Subcutaneous adipose tissue (tissue), 4 donors: ENCODE data around the gene AP1S1. TPM values are rescaled to one million over a fixed set of nuclear protein-coding genes. Genes with fewer than 3 reads are reported as not detected.

Experiments used
- CTCF ChIP-seq: fragments of 450-650 bp; IDR thresholded peaks from one replicate; pipeline ENCODE4 v1.5.1; 2016; ENCODE audit warnings: low read depth, mild to moderate bottlenecking, control low read depth, antibody characterized with exemption, moderate library complexity
- total RNA-seq, 4 donors: library from RNA; depleted of rRNA; stranded (reverse); fragments of >200 nt; gene quantifications; one replicate each; pipeline ENCODE4 v1.1.0, GENCODE V29; 2016

AP1S1 gene
- 10 to 100 TPM in 3 of 4 donors, 1 to 10 TPM in 1; 7.7 to 42.2 (median 23.8) TPM for total RNA-seq

DNA sequence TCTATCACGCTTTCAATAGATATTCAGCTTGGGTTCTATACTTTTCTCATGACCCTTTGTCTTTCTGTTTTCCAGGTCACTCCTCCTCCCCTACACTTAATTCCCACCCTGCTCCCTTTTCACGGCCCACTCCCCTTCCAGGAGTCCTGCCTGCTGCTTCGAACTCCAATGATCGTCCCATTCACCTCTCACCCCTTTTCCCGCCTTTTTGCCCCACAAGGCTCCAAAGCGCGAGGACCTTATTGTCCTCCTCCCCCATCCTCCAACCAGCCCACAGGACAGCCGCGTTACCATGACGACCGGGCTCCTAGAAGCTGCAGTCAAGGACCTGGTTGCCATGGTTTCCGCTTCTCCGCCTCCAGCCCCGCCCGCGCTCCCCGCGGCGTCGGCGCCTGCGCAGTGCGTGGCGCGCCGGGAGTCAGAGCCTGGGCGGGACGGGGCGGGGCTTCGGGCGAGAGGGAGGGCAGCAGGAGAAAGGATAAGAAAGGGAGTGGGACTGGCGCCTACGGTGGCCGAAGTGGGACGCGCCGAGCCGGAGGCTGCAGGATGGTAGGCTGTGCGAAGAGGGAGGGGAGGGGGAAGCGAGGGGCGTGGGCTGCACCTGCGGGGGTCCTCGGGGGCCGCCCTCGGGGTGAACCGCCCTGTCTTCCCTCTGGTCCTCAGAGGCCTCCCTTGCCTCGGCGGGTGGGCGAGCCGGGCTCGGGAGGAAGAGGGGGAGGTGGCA is at the start of gene AP1S1:
Gene AP1S1, plus strand, starts transcription at position 508 of the 724 bp plus-strand sequence. Its CDS starts 39 bp downstream, at position 547.
- TF ChIP-seq CTCF: no peak

- no peak for TF ChIP-seq CTCF
Observed at GRCh38 chr7:101104799-101105198, 49.5 kb upstream of the AP1S1 start.

DNA sequence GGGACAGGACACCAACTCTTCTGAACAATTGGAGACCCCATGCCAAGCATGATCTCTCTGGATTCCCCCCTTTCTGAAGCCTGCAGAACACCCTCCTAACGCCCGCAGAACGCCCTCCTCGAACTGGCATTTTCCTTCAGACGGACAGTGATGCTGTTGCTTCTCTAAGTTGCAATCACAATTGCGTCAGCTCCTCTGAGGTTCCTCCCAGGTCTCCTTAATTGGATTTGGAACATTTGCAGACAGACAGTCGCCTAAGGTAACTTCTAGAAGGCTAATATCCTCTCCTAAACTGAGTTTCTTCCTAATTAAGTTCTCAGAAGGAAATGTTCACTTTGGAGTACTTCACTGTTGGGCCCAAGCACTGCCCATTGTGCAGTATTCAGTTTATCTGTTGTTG is 47.9 kb upstream of the AP1S1 start:
- TF ChIP-seq CTCF: no peak

- no peak for TF ChIP-seq CTCF
Observed at GRCh38 chr7:101108330-101108857, 45.9 kb upstream of the AP1S1 start.

- no peak for TF ChIP-seq CTCF
Observed at GRCh38 chr7:101108961-101109360, 45.3 kb upstream of the AP1S1 start.

DNA sequence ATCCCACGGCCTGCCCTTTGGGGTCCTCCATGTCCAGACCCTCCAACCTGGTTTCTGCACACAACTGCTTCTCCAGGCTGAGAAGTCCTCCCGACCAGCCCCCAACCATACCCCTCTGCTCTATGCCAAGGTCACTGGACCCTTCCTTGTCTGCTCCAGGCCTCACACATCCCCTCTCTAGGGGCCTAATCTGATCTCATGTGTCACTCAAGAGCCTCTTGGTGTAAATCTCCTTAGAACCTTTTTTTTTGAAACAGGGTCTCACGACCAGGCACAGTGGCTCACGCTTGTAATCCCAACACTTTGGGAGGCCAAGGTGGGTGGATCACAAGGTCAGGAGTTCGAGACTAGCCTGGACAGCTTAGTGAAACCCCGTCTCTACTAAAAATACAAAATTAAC is 44.9 kb upstream of the AP1S1 start:
- no peak for TF ChIP-seq CTCF

- no peak for TF ChIP-seq CTCF
Observed at GRCh38 chr7:101111261-101111660, 43.0 kb upstream of the AP1S1 start.
